Measurements from ENCODE around the gene CYTH1.

CYTH1 gene

DNA sequence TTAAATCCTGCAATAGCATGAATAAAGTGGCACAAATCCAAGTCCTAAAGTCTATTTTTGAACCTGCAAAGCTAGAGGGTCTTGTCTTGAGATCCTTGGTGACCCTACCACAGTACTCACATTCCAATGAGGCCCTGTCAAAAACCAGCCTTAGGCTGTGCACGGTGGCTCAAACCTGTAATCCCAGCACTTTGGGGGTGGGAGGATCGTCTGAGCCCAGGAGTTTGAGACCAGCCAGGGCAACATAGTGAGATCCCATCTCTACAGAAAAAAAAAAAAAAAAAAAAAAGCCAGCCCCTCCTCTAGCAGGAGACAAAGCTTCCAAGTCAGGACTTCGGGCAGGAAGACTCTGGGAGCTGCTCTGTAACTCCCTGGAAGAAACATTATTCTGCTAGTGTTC is 16.3 kb downstream of the CYTH1 start:
- Histone ChIP-seq H3K4me3 (ENCODE audit: low read depth, low read length, poor library complexity, severe bottlenecking) (no peak overlapping the region), H3K27ac (ENCODE audit: low read depth, low read length, poor library complexity, severe bottlenecking) (no peak overlapping the region), H3K36me3 (ENCODE audit: insufficient read depth, low read length) (no peaks in the 10 kb centered on the region), H3K79me2 (ENCODE audit: insufficient read depth, low read length) (no peaks in the 10 kb centered on the region), H2AFZ (ENCODE audit: low read length) (no peak overlapping the region), H3K27me3 (ENCODE audit: insufficient read depth, low read length) (peaks cover 3% of the 10 kb centered on the region; the same call in 1 of the 2 replicates), H3K9ac (ENCODE audit: low read length) (no peak overlapping the region), H3K4me2 (ENCODE audit: low read length) (no peak overlapping the region), H3K9me3 (ENCODE audit: low read length) (no peaks in the 10 kb centered on the region), H3K9me2 (ENCODE audit: low read depth, low read length) (no peaks in the 10 kb centered on the region), H3K4me1 (ENCODE audit: insufficient read depth, low read length, severe bottlenecking) (no peaks in the 10 kb centered on the region), H4K20me1 (ENCODE audit: insufficient read depth, low read length) (no peaks in the 10 kb centered on the region), H3F3A (ENCODE audit: insufficient read depth, low read length) (no peaks in the 10 kb centered on the region)
- TF ChIP-seq, protein P1, sequence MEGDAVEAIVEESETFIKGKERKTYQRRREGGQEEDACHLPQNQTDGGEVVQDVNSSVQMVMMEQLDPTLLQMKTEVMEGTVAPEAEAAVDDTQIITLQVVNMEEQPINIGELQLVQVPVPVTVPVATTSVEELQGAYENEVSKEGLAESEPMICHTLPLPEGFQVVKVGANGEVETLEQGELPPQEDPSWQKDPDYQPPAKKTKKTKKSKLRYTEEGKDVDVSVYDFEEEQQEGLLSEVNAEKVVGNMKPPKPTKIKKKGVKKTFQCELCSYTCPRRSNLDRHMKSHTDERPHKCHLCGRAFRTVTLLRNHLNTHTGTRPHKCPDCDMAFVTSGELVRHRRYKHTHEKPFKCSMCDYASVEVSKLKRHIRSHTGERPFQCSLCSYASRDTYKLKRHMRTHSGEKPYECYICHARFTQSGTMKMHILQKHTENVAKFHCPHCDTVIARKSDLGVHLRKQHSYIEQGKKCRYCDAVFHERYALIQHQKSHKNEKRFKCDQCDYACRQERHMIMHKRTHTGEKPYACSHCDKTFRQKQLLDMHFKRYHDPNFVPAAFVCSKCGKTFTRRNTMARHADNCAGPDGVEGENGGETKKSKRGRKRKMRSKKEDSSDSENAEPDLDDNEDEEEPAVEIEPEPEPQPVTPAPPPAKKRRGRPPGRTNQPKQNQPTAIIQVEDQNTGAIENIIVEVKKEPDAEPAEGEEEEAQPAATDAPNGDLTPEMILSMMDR (IDR thresholded peaks at IDR 0.05; ENCODE audit: low read length): no peak
- TF ChIP-seq EZH2 (IDR thresholded peaks at IDR 0.05; ENCODE audit: borderline replicate concordance, low read length): no peak

DNA sequence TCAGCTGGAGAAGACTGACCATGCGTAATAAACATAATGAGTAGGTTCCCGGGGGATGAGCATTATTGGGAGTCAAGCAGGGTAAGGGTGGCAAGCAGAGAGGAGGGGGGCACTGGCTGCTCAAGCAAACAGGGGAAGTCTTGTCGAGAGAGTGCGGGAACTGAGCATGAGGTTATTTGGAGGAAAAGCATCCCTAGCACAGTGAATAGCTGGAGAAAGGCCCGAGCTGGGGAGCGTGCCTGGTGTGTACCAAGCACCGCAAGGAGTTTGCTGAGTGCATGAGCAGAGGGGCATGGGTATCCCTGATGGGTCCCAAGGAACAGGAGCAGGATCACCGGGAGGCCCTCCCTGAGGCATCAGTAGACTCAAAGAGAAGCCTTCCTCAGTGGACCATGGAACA is 17.2 kb downstream of the CYTH1 start:
- no peak overlapping the region for H3K9ac ChIP-seq (ENCODE audit: low read length)
- H3K27me3 ChIP-seq (ENCODE audit: insufficient read depth, low read length): peaks cover 3% of the 10 kb centered on the region; the same call in 1 of the 2 replicates
- H3K4me2 ChIP-seq (ENCODE audit: low read length): no peak overlapping the region
- TF ChIP-seq EZH2 (IDR thresholded peaks at IDR 0.05; ENCODE audit: borderline replicate concordance, low read length): no peak
- TF ChIP-seq, protein P1 (IDR thresholded peaks at IDR 0.05; ENCODE audit: low read length): no peak
- H3K9me2 ChIP-seq (ENCODE audit: low read depth, low read length): no peaks in the 10 kb centered on the region
- H4K20me1 ChIP-seq (ENCODE audit: insufficient read depth, low read length): no peaks in the 10 kb centered on the region
- H3K9me3 ChIP-seq (ENCODE audit: low read length): no peaks in the 10 kb centered on the region
- no peak overlapping the region for H2AFZ ChIP-seq (ENCODE audit: low read length)
- no peak overlapping the region for H3K27ac ChIP-seq (ENCODE audit: low read depth, low read length, poor library complexity, severe bottlenecking)
- peaks cover 2% of the 10 kb centered on the region for H3K4me1 ChIP-seq (ENCODE audit: insufficient read depth, low read length, severe bottlenecking)
- no peak overlapping the region for H3K4me3 ChIP-seq (ENCODE audit: low read depth, low read length, poor library complexity, severe bottlenecking)
- no peaks in the 10 kb centered on the region for H3K79me2 ChIP-seq (ENCODE audit: insufficient read depth, low read length)
- no peaks in the 10 kb centered on the region for H3F3A ChIP-seq (ENCODE audit: insufficient read depth, low read length)
- no peaks in the 10 kb centered on the region for H3K36me3 ChIP-seq (ENCODE audit: insufficient read depth, low read length)

DNA sequence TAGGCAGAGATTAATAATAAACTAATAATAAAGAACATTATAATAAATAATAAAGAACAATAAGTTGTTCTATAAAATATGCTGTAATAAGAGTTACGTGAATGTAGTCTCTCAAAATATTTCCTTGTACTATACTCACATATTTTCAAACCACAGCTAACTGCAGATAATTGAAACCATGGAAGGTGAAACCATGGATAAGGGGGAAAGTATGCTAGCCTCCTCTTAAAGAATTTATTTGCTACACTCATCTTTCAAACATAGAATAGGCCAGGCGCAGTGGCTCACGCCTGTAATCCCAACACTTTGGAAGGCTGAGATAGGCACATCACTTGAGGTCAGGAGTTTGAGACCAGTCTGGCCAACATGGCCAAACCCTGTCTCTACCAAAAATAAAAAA is 18.5 kb downstream of the CYTH1 start:
- no peak overlapping the region for H3K4me3 ChIP-seq (ENCODE audit: low read depth, low read length, poor library complexity, severe bottlenecking)
- no peak for TF ChIP-seq EZH2 (IDR thresholded peaks at IDR 0.05; ENCODE audit: borderline replicate concordance, low read length)
- TF ChIP-seq, protein P1 (IDR thresholded peaks at IDR 0.05; ENCODE audit: low read length): no peak
- H3K27ac ChIP-seq (ENCODE audit: low read depth, low read length, poor library complexity, severe bottlenecking): no peak overlapping the region
- H4K20me1 ChIP-seq (ENCODE audit: insufficient read depth, low read length): no peaks in the 10 kb centered on the region
- H3F3A ChIP-seq (ENCODE audit: insufficient read depth, low read length): no peaks in the 10 kb centered on the region
- H3K27me3 ChIP-seq (ENCODE audit: insufficient read depth, low read length): peaks cover 6% of the 10 kb centered on the region; the same call in 1 of the 2 replicates
- H3K36me3 ChIP-seq (ENCODE audit: insufficient read depth, low read length): no peaks in the 10 kb centered on the region
- H3K9ac ChIP-seq (ENCODE audit: low read length): no peak overlapping the region
- H3K9me2 ChIP-seq (ENCODE audit: low read depth, low read length): no peaks in the 10 kb centered on the region
- H3K9me3 ChIP-seq (ENCODE audit: low read length): no peaks in the 10 kb centered on the region
- H3K79me2 ChIP-seq (ENCODE audit: insufficient read depth, low read length): no peaks in the 10 kb centered on the region
- H3K4me1 ChIP-seq (ENCODE audit: insufficient read depth, low read length, severe bottlenecking): peaks cover 15% of the 10 kb centered on the region
- H3K4me2 ChIP-seq (ENCODE audit: low read length): no peak overlapping the region
- H2AFZ ChIP-seq (ENCODE audit: low read length): no peak overlapping the region
